22Rv1 (cell line): Measurements from ENCODE around the gene TMEM38B.
"Not testable (repeated sequence)": the region's sequence is repeated elsewhere in the genome, so short reads cannot be mapped to it uniquely, and the experiment has no call there.

Experiments used
- H3K27ac ChIP-seq: fragments of 450-650 bp; 2 replicates; pipeline ENCODE4 v1.5.1; 2017
- CTCF ChIP-seq: fragments of 450-650 bp; IDR thresholded peaks from 2 replicates; pipeline ENCODE4 v1.5.1; 2017; ENCODE audit warnings: mild to moderate bottlenecking
- ZFX ChIP-seq: fragments of 450-650 bp; IDR thresholded peaks from 2 replicates; pipeline ENCODE4 v1.6.1; 2017; ENCODE audit warnings: antibody characterized with exemption, borderline replicate concordance

Gene TMEM38B

GRCh38 chr9:105697871-105698270, 3.5 kb downstream of the TMEM38B start:
- no peak overlapping the region for H3K27ac ChIP-seq
- TF ChIP-seq CTCF = no peak
- TF ChIP-seq ZFX = no peak

- TF ChIP-seq CTCF = no peak
- TF ChIP-seq ZFX = no peak
- no peak overlapping the region for H3K27ac ChIP-seq
Observed at GRCh38 chr9:105698348-105698870, 4.1 kb downstream of the TMEM38B start.

GRCh38 chr9:105700668-105701067, 6.3 kb downstream of the TMEM38B start:
- no peak for TF ChIP-seq ZFX
- no peak for TF ChIP-seq CTCF
- no peak overlapping the region for H3K27ac ChIP-seq

GRCh38 chr9:105701145-105701544, 6.8 kb downstream of the TMEM38B start:
- no peak overlapping the region for H3K27ac ChIP-seq
- no peak for TF ChIP-seq ZFX
- TF ChIP-seq CTCF = no peak

- TF ChIP-seq ZFX (no peak), CTCF (no peak)
- H3K27ac ChIP-seq = no peak overlapping the region
Observed at GRCh38 chr9:105702207-105702606, 7.9 kb downstream of the TMEM38B start.

GRCh38 chr9:105703638-105704037, 9.3 kb downstream of the TMEM38B start:
- not testable (repeated sequence) for H3K27ac ChIP-seq

GRCh38 chr9:105706156-105706555, 11.8 kb downstream of the TMEM38B start:
- no peak for TF ChIP-seq CTCF
- no peak overlapping the region for H3K27ac ChIP-seq

- TF ChIP-seq ZFX (no peak), CTCF (no peak)
- H3K27ac ChIP-seq = no peak overlapping the region
Observed at GRCh38 chr9:105708405-105708804, 14.1 kb downstream of the TMEM38B start.
